SKM-1 (cell line): ENCODE results near the gene CC2D1A.

Experiments
- DNase-seq: peaks from one replicate; lab custom pipeline; 2025; ENCODE audit not compliant: unreplicated experiment; lab: John Stamatoyannopoulos, UW

CC2D1A gene

GRCh38 chr19:13932911-13933393 lies 27.0 kb downstream of the CC2D1A start:
- no peak for DNase-seq

DNA sequence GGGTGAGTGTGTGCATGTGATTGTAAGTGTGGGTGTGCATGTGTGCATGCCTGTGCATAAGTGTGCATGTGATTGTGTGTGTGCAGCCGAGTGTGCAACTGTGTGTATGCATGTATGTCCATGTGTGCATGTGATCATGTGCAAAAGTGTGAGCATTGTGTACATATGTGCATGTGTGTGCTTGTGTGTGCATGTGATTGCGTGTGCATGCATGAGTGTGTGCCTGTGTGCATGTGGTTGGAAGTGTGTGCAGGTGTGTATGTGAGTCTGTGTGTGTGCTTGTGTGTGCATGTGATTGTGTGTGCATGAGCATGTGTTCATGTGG lies 28.7 kb downstream of the CC2D1A start:
- DNase-seq: no peak

- DNase-seq: no peak
Measured at GRCh38 chr19:13935765-13936510, 29.9 kb downstream of the CC2D1A start.

DNA sequence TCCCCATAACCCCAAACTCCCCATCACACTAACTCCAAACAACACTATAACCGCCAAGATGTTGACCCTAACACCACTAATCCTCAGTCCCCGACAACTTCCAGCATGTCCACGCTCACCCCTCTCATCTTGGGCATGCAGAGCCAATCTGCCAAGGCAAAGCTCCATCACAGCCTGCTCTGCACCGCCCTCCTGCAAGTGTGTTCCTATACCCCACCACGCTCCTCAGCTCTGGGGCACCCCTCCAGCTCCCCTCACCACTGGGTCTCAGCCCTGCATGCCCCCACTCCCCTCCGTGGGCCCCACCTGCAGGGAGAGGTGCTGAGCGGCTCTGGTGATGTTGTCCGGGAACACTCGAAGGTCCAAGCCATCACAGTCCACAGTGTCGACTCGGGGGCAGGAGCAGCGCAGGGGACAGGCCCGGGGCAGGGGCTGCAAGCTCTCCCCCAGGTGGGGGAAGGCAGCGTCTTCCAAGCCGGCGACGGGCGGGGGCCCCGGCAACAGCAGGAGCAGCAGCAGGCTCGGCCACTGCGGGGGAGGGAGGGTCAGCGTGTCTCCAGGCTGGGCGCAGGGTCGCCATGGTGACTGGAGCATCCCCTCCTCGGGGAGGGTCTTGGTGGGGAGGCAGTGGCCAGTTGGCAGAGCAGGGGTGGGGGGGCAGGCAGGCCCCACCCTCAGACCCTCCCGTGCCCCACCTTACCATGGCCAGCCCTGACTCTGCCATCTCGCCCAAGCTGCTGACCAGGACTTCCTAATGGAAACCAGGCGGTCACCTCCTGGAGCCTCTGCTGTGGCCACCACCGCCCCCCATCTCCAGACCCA lies 31.7 kb downstream of the CC2D1A start:
- DNase-seq: no peak

DNA sequence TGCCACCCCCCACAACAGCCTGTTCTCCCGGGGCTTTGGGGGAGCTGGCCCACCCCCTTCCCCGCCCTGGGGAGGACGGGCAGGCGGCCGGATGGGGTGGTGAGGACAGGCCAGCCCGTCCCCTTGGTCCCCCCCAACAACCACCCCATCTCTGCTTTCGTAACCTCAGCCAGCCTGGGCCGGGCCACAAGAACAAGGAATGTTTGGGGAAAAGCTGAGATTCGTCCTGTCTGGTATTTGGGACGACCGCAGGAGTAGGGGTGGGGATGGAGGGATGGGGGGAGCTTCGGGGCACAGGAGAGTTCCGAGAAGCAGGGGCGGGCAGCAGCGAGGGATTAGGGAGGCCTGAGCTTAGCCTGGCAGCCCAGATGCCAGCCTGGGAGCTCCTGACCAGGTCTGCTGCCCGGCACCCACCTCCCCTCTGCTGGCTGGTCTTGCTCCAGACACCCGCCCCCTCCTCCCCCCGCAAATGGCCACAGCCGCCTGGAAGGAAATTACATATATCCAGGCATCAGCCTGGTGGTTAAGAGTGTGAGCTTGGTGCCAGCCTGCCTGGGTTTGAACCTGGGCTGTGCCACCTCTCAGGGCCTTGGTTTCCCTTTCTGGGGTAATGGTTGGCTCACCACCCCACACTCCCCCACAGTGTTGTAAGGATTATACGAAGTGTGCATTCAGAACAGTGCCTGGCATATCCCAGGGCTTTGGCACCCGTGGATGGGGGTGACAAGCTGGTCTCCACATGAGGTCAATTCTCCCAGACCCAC lies 32.5 kb downstream of the CC2D1A start, which contains the start of gene PODNL1:
Gene PODNL1 (minus strand): TSS at position 117 of the 764 bp plus-strand sequence. CDS start 236 bp downstream, outside the sequence.
- no peak for DNase-seq

- DNase-seq: no peak
Measured at GRCh38 chr19:13942023-13942684, 36.2 kb downstream of the CC2D1A start.

GRCh38 chr19:13946414-13946813 lies 40.4 kb downstream of the CC2D1A start:
- no peak for DNase-seq

GRCh38 chr19:13951043-13951442 lies 45.0 kb downstream of the CC2D1A start:
- DNase-seq: no peak

DNA sequence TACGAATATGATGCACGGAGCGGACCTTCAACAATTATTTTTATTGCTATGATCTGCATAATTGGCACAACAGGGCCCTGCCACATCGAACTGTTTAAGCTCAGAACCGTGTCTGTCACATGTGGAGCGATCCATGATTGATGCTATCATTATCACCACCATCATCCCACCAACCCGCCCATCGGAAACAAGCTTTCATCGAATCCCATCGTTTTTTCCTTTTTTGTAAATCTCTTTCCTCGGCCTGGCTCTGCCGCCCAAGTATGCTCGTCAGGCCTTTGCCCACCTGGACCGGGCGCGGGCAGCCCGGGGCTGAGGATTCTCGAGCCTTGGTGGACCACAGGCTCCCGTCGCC lies 45.8 kb downstream of the CC2D1A start:
- DNase-seq: no peak

GRCh38 chr19:13952154-13952930 lies 46.3 kb downstream of the CC2D1A start, which contains the start of gene DCAF15:
TSS of gene DCAF15 (plus strand) at chr19:13952509. CDS start at chr19:13952513, 4 bp downstream.
- peak; percentile 95 for DNase-seq

GRCh38 chr19:13952931-13953531 lies 47.0 kb downstream of the CC2D1A start:
- no peak for DNase-seq

DNA sequence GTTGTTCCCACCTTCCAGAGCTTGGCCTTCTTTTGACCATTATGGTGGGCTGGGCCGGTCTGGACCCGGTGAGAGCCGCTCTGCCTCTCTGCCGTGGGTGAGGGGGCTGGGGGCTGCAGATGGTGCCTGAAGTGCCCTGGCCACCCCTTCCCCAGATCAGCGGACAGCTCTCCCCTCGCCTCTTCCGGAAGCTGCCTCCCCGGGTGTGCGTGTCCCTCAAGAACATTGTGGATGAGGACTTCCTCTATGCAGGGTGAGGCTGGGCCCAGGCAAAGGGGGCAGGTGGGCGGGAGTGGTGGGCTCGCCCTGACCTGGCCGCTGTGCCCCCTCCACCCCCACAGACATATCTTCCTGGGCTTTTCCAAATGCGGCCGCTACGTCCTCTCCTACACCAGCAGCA lies 48.2 kb downstream of the CC2D1A start:
- no peak for DNase-seq

GRCh38 chr19:13955662-13956364 lies 49.8 kb downstream of the CC2D1A start:
- DNase-seq: no peak

- no peak for DNase-seq
Measured at GRCh38 chr19:13956365-13956744, 50.4 kb downstream of the CC2D1A start.

- DNase-seq: no peak
Measured at GRCh38 chr19:13957051-13957450, 51.0 kb downstream of the CC2D1A start.

GRCh38 chr19:13958043-13958442 lies 52.0 kb downstream of the CC2D1A start:
- DNase-seq: no peak

GRCh38 chr19:13959141-13959961 lies 53.4 kb downstream of the CC2D1A start:
- DNase-seq: no peak
